Liver (tissue), 3 donors: Measurements from ENCODE around the gene EPB41L2.

ENCODE experiments used
- CTCF ChIP-seq: fragments of 150-350 bp; IDR thresholded peaks from 2 replicates; pipeline ENCODE4 v1.5.1; 2017; ENCODE audit warnings: improper control_type of control experiment, low read depth, low read length; ENCODE audit not compliant: missing input control
- HNF4G ChIP-seq: IDR thresholded peaks from 2 replicates; pipeline ENCODE4 v1.6.1; 2016; ENCODE audit warnings: antibody characterized with exemption
- JUND ChIP-seq, 2 donors: IDR thresholded peaks; 2 replicates each; pipeline ENCODE4 v1.6.1; 2016; ENCODE audit warnings: antibody characterized with exemption in 2 of 2
- RAD21 ChIP-seq, 2 donors: IDR thresholded peaks; 2 replicates each; pipeline ENCODE4 v1.6.1; 2016; ENCODE audit warnings: antibody characterized with exemption in 2 of 2, mild to moderate bottlenecking in 2 of 2
- REST ChIP-seq: IDR thresholded peaks from 2 replicates; pipeline ENCODE4 v1.6.1; 2016; ENCODE audit warnings: antibody characterized with exemption, mild to moderate bottlenecking
- YY1 ChIP-seq: IDR thresholded peaks from 2 replicates; pipeline ENCODE4 v1.6.1; 2016; ENCODE audit warnings: antibody characterized with exemption, mild to moderate bottlenecking
- donor health status: healthy.
- donor health status: healthy.

- TF ChIP-seq CTCF (no peak), REST (no peak), HNF4G (no peak), YY1 (no peak), JUND (IDR thresholded peaks at IDR 0.05) (no peak), RAD21 (IDR thresholded peaks at IDR 0.05) (no peak)
These were observed 91.5 kb downstream of the EPB41L2 start for GRCh38 chr6:130971504-130971903.
